SK-N-SH (cell line): Measurements from ENCODE around the gene RBM20. TPM values are rescaled to one million over a fixed set of nuclear protein-coding genes. Genes with fewer than 3 reads are reported as not detected.

Experiments used
- CTCF ChIP-seq: fragments of 200-600 bp; sonication (generic); IDR thresholded peaks from 2 replicates; pipeline ENCODE4 v1.6.1; 2017; ENCODE audit warnings: antibody characterized with exemption, mild to moderate bottlenecking, moderate library complexity
- ELF1 ChIP-seq: IDR thresholded peaks from 2 replicates; pipeline ENCODE4 v1.4.0; 2012
- EP300 ChIP-seq, 2 experiments: IDR thresholded peaks; 2 replicates each; pipeline versions ENCODE4 v1.4.0 to v1.6.1; 2012; ENCODE audit warnings: borderline replicate concordance in 1 of 2, low read depth in 1 of 2, low read length in 1 of 2
- FOSL2 ChIP-seq: IDR thresholded peaks from 2 replicates; pipeline ENCODE4 v1.4.0; 2012; ENCODE audit warnings: low read depth, mild to moderate bottlenecking, moderate library complexity, borderline replicate concordance
- IRF3 ChIP-seq: fragments of 150-350 bp; IDR thresholded peaks from 2 replicates; pipeline ENCODE4 v1.6.1; 2016; ENCODE audit warnings: mild to moderate bottlenecking, low read depth, low read length
- JUND ChIP-seq: IDR thresholded peaks from 2 replicates; pipeline ENCODE4 v1.4.0; 2012
- NFIC ChIP-seq: IDR thresholded peaks from 2 replicates; pipeline ENCODE4 v1.4.0; 2012; ENCODE audit warnings: borderline replicate concordance
- NRF1 ChIP-seq: IDR thresholded peaks from 2 replicates; pipeline ENCODE4 v1.6.1; 2012; ENCODE audit warnings: low read depth, mild to moderate bottlenecking, low read length
- RAD21 ChIP-seq: IDR thresholded peaks from 2 replicates; pipeline ENCODE4 v1.6.1; 2012; ENCODE audit warnings: mild to moderate bottlenecking, low read length
- RCOR1 ChIP-seq: fragments of 150-350 bp; IDR thresholded peaks from 2 replicates; pipeline ENCODE4 v1.6.1; 2017; ENCODE audit warnings: antibody characterized with exemption, low read length
- RFX5 ChIP-seq: IDR thresholded peaks from 2 replicates; pipeline ENCODE4 v1.6.1; 2012; ENCODE audit warnings: mild to moderate bottlenecking, improper control_type of control experiment, low read length
- RXRA ChIP-seq: IDR thresholded peaks from 2 replicates; pipeline ENCODE4 v1.4.0; 2012; ENCODE audit warnings: low read depth, mild to moderate bottlenecking, borderline replicate concordance
- SIN3A ChIP-seq: IDR thresholded peaks from 2 replicates; pipeline ENCODE4 v1.6.1; 2012; ENCODE audit warnings: low read depth, mild to moderate bottlenecking, low read length, moderate library complexity, borderline replicate concordance
- TAF1 ChIP-seq: IDR thresholded peaks from 2 replicates; pipeline ENCODE4 v1.6.1; 2012; ENCODE audit warnings: low read depth, mild to moderate bottlenecking, low read length, moderate library complexity, borderline replicate concordance
- TEAD4 ChIP-seq: IDR thresholded peaks from 2 replicates; pipeline ENCODE4 v1.4.0; 2012; ENCODE audit warnings: mild to moderate bottlenecking, borderline replicate concordance; ENCODE audit not compliant: insufficient read depth
- USF2 ChIP-seq: fragments of 150-350 bp; IDR thresholded peaks from 2 replicates; pipeline ENCODE4 v1.6.1; 2017; ENCODE audit warnings: antibody characterized with exemption, low read length, low read depth, borderline replicate concordance
- YY1 ChIP-seq: IDR thresholded peaks from 2 replicates; pipeline ENCODE4 v1.4.0; 2012; ENCODE audit warnings: low read depth, mild to moderate bottlenecking
- ZBTB33 ChIP-seq: IDR thresholded peaks from 2 replicates; pipeline ENCODE4 v1.4.0; 2012; ENCODE audit warnings: low read depth, borderline replicate concordance
- polyA plus RNA-seq, 3 experiments: library from polyadenylated mRNA; depleted of rRNA; stranded (reverse); fragments of >200 nt; gene quantifications; 2 replicates each; pipeline ENCODE4 v1.2.3, GENCODE V29; 2012

RBM20 gene
- polyA plus RNA-seq, 1 of the 3 experiments (the other 2 are of a cell fraction) = 0.64 TPM

GRCh38 chr10:110788620-110789385 is 144.7 kb downstream of the RBM20 start (continued):
- TF ChIP-seq USF2 (no peak), NRF1 (no peak), RCOR1 (peak; percentile 98), RXRA (no peak), JUND (peak; percentile 48; the same call in 1 of the 2 replicates), ELF1 (no peak), ZBTB33 (no peak), YY1 (no peak), FOSL2 (no peak), RFX5 (peak; percentile 24; the same call in 1 of the 2 replicates), TEAD4 (no peak), IRF3 (no peak), TAF1 (no peak), CTCF (no peak), SIN3A (no peak; the same call in 1 of the 2 replicates), RAD21 (peak; percentile 34), EP300 (IDR thresholded peaks at IDR 0.05; ENCODE audit: borderline replicate concordance in 1 of 2, low read depth in 1 of 2, low read length in 1 of 2) (peak in 1 of 2 experiments; percentile 99; a peak in 3 of 4 replicates), NFIC (peak; percentile 74; the same call in 1 of the 2 replicates)
